Epidermal melanocyte (primary cell): ENCODE data around the gene DESI2.
"Not testable (repeated sequence)": the region's sequence is repeated elsewhere in the genome, so short reads cannot be mapped to it uniquely, and the experiment has no call there.

ENCODE experiments used
- DNase-seq: peaks from one replicate; pipeline ENCODE4 v3.0.0; 2011; ENCODE audit warnings: low spot score; ENCODE audit not compliant: insufficient read length

Gene DESI2

DNA sequence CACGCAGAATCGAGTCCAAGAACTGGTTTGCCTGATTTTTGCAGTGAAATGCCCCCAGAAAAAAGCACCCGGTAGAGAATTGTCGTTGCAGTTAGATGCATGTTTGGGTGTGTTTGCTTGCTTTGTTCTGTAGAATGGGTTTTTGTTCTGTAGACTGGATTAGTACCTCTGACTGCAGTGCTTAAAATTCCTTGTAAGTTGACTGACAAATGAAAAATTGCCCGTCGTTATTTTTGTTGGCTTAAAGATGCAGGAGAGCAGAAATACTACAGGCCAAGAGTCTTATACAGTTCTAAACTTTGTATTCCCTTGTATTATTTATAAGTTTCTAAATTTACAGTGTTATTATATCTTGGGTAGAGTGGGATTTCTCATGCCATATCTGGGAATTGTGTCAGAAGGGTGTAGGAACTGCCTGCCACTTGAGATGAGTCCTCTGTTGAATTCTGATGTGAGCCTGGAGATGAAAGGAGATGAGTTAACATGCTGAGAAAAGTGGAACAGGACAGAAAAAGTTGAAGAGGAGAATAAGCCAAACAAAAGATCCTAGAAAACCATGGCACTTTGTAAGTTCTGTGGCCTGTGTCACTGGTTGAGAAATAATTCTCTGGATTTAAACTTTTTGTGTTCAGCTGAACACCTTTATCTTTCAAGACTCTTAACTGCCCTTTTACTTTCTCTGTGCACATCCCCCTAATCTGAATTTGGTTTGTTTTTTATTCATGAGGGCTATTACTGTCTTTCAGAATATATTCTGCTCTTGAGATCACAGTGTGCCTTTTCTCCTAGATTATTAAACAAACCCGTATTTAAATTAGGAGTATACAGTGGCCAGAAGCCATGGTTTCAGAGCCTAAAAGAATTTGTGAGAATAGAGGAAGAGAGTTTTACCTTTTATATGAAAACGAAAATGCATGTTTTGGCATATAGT, 1.4 kb downstream of the DESI2 start:
- no peak for DNase-seq

- DNase-seq = no peak
Observed at GRCh38 chr1:244655186-244655585, 2.3 kb downstream of the DESI2 start.

DNA sequence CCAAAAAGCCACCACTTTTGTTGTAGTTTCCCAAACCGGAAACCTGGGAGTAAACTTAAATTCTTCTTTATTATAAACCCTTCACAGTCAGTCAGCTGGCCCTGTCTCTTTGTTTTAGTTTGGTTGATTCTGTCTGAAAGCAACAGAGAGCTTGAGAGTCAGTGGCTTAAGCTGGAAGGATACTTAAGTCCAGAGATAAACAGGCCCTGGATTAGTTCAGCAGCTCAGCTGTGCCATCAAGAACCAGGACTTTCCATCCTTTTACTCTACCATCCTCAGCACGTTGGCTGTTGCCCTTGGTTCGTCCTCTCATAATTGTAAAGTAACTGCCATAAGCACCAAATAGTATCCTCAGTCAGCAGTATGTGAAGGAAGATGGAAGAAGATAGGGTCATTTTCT, 4.5 kb downstream of the DESI2 start:
- no peak for DNase-seq

DNA sequence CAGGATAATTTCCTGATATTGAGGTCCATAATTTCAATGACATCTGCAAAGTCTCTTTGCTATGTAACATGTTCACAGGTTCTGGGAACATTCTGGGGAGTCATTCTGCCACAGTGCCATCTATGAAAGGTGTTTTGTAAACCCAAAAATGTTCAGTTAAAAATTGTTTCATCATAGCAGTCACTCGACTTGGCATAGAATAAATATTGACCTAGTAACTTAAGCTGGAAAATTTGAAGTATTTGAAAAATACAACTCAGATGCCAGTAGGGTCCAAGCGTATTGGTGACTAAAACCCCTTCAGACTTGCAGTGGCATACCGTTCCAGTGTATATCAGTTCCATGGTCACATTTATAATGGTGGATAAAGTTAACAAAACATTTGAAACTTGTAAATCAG, 6.8 kb downstream of the DESI2 start:
- no peak for DNase-seq

- no peak for DNase-seq
Observed at GRCh38 chr1:244660595-244660994, 7.7 kb downstream of the DESI2 start.

- not testable (repeated sequence) for DNase-seq
Observed at GRCh38 chr1:244661569-244662312, 8.8 kb downstream of the DESI2 start.

GRCh38 chr1:244662599-244662998, 9.7 kb downstream of the DESI2 start:
- no peak for DNase-seq

DNA sequence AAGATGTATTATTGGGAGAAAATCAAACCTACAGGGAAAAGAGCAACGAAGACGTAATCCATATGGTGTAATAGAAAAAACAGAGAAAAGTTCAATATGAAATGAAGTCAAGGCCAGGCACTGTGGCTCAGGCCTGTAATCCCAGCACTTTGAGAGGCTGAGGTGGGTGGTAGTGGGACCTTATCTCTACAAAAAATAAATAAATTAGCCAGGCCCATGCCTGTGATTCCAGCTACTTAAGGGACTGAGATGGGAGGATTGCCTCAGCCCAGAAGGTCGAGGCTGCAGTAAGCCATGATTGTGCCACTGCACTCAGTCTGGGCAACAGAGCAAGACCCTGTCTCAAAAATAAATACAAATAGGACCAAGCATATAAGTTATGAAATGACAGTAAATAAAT, 11.4 kb downstream of the DESI2 start:
- DNase-seq = no peak

- no peak for DNase-seq
Observed at GRCh38 chr1:244665771-244666217, 12.9 kb downstream of the DESI2 start.

DNA sequence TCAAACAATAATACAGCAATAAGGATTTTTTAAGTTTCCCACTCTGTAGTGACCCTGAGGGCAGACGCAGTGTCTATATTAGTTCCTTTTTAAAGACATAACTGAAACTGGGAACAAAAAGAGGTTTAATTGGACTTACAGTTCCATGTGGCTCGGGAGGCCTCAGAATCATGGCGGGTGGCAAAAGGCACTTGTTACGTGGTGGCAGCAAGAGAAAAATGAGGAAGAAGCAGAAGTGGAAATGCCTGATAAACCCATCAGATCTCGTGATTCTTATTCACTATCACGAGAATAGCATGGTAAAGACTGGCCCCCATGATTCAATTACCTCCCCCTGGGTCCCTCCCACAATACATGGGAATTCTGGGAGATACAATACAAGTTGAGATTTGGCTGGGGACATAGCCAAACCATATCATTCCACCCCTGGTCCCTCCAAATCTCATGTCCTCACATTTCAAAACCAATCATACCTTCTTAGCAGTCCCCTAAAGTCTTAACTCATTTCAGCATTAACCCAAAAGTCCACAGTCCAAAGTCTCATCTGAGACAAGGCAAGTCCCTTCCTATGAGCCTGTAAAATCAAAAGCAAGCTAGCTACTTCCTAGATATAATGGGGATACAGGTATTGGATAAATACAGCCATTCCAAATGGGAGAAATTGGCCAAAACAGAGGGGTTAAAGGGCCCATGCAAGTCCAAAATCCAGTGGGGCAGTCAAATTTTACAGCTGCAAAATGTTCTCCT, 13.9 kb downstream of the DESI2 start:
- DNase-seq = not testable (repeated sequence)

DNA sequence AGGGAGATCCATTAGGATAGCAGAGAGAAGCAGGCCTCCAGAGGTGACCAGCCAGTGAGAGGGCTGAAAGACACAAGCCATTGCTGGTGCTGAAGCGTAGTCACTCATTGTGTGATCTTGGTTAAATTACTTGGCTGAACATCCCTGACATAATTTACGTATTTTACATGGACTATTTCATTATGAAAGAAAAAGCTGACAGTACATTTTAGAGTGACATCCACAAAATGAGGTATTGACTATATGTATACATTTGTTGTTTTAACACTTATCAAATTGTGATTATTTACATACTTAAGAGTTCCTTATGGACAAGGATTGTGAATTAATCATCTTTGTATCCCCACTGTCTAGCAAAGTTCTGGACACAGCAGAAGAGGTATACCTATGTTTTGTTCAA, 14.9 kb downstream of the DESI2 start:
- DNase-seq = no peak

DNA sequence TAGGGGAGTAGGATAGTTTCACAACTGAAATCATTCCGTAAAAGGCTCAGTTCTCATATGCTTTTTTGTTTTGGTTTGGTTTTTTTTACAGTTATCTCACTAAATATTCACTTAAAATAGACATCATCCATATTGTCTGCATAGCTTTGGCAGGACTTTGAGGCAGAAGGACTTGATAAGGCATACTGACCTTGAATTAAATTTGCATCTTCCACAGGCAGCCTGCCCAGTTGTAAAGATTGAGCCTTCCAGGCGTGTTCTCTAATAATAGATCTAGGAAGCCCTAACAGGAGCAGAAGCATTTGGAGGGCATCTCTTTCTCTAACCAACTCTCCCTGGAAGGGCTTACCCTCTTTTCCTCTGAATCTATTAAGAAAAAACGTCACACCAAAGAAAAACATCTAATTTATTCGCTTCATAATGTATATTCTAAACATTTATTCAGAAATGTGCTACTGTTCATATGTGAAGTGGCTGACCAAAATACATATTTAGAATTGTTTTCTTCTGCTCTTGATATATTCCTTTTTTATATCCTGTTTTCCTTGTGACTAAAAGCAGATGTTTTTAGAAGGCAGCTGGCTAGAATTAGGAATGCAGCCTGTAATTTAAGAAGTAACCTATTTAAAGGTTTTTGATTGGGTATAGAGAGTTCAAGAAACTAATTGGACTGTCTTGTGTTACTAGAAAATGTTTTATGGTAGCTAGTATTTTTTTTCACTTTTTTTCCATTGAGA, 20.2 kb downstream of the DESI2 start:
- DNase-seq = no peak

- no peak for DNase-seq
Observed at GRCh38 chr1:244674446-244674845, 21.5 kb downstream of the DESI2 start.

GRCh38 chr1:244675167-244675566, 22.2 kb downstream of the DESI2 start:
- DNase-seq = no peak

DNA sequence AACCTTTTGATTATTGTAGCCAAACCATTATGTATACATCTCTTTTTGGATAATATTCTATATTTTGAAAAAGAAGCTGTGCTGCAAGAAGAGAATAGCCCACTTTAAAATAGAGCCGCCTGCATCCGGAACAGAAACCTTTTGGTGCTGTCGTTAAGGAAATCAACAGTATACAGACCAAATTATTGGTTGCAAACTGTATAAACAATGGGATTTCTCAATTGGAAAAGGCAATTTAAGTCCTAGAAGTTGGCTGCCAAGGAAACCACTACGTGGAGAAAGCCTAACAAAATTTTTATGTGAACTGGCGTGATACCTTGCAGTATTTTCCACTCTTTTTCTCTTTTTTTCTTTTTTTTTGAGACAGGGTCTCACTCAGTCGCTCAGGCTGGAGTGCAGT, 25.8 kb downstream of the DESI2 start:
- no peak for DNase-seq

- DNase-seq = no peak
Observed at GRCh38 chr1:244680667-244681066, 27.7 kb downstream of the DESI2 start.

DNA sequence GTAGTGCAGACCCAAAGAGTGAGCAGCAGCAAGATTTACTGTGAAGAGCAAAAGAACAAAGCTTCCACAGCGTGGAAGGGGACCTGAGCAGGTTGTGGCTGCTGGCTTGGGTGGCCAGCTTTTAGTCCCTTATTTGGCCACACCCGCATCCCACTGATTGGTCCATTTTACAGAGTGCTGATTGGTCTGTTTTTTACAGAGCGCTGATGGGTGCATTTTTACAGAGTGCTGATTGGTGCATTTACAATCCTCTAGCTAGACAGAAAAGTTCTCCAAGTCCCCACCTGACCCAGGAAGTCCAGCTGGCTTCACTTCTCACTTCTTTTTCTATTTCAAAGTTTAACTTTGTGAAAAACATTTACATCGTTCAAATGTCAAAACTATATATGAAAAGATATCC, 29.2 kb downstream of the DESI2 start:
- DNase-seq = not testable (repeated sequence)

GRCh38 chr1:244695937-244696336, 43.0 kb downstream of the DESI2 start:
- DNase-seq = no peak

GRCh38 chr1:244699741-244700140, 46.8 kb downstream of the DESI2 start:
- no peak for DNase-seq

DNA sequence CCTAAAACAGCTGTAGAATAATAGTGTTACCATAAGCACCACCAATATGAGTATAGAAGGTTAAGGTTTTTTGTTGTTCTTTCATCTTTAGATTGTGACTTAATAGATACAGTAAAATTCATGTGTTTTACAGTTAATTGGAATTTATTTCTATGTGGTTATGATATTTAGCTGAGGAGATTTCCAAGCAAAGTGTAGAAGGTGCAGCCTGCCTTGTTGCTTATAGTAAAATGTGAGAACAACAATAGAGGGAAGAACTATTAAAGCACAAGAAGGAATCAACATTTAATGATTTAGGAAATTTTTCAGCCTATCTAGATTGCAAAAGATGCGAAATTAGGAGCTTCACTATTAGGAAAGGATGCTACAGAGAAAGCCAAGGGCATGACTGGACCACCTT, 47.9 kb downstream of the DESI2 start:
- no peak for DNase-seq

DNA sequence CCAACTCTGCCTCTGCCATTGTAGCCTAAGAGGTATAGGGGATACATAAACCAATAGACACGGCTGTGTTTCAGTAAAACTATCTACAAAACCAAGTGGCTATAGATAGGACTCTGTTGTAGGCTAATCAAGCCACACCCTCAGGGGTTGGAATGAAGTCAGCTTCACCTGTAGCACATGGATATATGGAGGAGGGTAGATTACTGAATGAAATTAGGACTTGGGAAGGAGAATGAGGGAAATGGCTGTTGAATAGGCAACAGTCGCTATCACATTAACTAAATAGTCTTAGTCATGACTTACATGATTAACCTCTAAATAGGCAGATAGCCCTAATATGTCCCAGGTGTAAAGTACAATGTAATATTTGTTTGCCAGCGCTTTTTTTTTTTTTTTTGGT, 49.7 kb downstream of the DESI2 start:
- DNase-seq = no peak
